PC-3 (cell line): ENCODE results near the gene TBC1D2. TPM values are rescaled to one million over a fixed set of nuclear protein-coding genes. Genes with fewer than 3 reads are reported as not detected.
"Not testable (repeated sequence)": the region's sequence is repeated elsewhere in the genome, so short reads cannot be mapped to it uniquely, and the experiment has no call there.

Experiments used
- ATAC-seq: fragments of 200-7000 bp; cut with Tn5 transposase; 2 replicates; pipeline ENCODE4 v1.9.1; 2020; ENCODE audit warnings: mild to moderate bottlenecking, moderate library complexity
- BruUV-seq: library from RNA; stranded (reverse); fragments of 400-500 nt; replicated peaks from 2 replicates; lab custom pipeline; 2021; lab: Mats Ljungman, UMichigan
- CTCF ChIA-PET: fragments of 300-600 bp; sonication (Branson Sonifier 250); formaldehyde crosslinking; loops from one replicate; lab custom pipeline; 2022; ENCODE audit warnings: antibody characterized with exemption; lab: Charles Lee
- POLR2A ChIA-PET: fragments of 300-600 bp; sonication (Branson Sonifier 250); formaldehyde crosslinking; loops from one replicate; lab custom pipeline; 2022; ENCODE audit warnings: antibody characterized with exemption; ENCODE audit not compliant: unreplicated experiment; lab: Charles Lee
- DNase-seq: peaks from one replicate; pipeline ENCODE4 v3.0.0-alpha.2; 2015
- H2AFZ ChIP-seq: fragments of 300-600 bp; sonication (generic); 2 replicates; pipeline ENCODE4 v1.6.0; 2016; ENCODE audit warnings: antibody characterized with exemption, low read length
- H3F3A ChIP-seq: fragments of 300-600 bp; sonication (generic); one replicate; pipeline ENCODE4 v1.6.0; 2017; ENCODE audit warnings: antibody characterized with exemption, low read length, control low read depth, mild to moderate bottlenecking; ENCODE audit not compliant: unreplicated experiment
- H3K27ac ChIP-seq: fragments of 300-600 bp; sonication (generic); 2 replicates; pipeline ENCODE4 v1.5.1; 2016; ENCODE audit warnings: mild to moderate bottlenecking, low read length
- H3K27me3 ChIP-seq: fragments of 300-600 bp; sonication (generic); 2 replicates; pipeline ENCODE4 v1.6.1; 2016; ENCODE audit warnings: low read length, mixed read lengths
- H3K36me3 ChIP-seq: fragments of 300-600 bp; sonication (generic); 2 replicates; pipeline ENCODE4 v1.6.1; 2016; ENCODE audit warnings: low read depth, mixed run types, low read length, mixed read lengths
- H3K4me1 ChIP-seq: fragments of 300-600 bp; sonication (generic); 2 replicates; pipeline ENCODE4 v1.5.1; 2016; ENCODE audit warnings: low read length; ENCODE audit not compliant: insufficient read depth
- H3K4me2 ChIP-seq: fragments of 300-600 bp; sonication (generic); 2 replicates; pipeline ENCODE4 v1.6.0; 2016; ENCODE audit warnings: low read length
- H3K4me3 ChIP-seq: fragments of 300-600 bp; sonication (generic); 2 replicates; pipeline ENCODE4 v1.5.1; 2016; ENCODE audit warnings: mild to moderate bottlenecking, low read length, mixed read lengths
- H3K79me2 ChIP-seq: fragments of 300-600 bp; sonication (generic); 2 replicates; pipeline ENCODE4 v1.6.1; 2017; ENCODE audit warnings: low read length, mixed read lengths
- H3K9ac ChIP-seq: fragments of 300-600 bp; sonication (generic); 2 replicates; pipeline ENCODE4 v1.6.0; 2016; ENCODE audit warnings: mild to moderate bottlenecking, low read length
- H3K9me2 ChIP-seq: fragments of 300-600 bp; sonication (generic); replicated peaks from 2 replicates; pipeline ENCODE4 v1.6.1; 2016; ENCODE audit warnings: mixed run types, low read length, mixed read lengths
- H3K9me3 ChIP-seq: fragments of 300-600 bp; sonication (generic); 2 replicates; pipeline ENCODE4 v1.6.1; 2016; ENCODE audit warnings: low read length, mixed read lengths
- H4K20me1 ChIP-seq: fragments of 300-600 bp; sonication (generic); 2 replicates; pipeline ENCODE4 v1.6.1; 2016; ENCODE audit warnings: low read length, mixed read lengths
- EZH2 ChIP-seq: fragments of 300-600 bp; sonication (generic); IDR thresholded peaks from one replicate; pipeline ENCODE4 v1.6.1; 2017; ENCODE audit warnings: antibody characterized with exemption, mild to moderate bottlenecking, low read length; ENCODE audit not compliant: unreplicated experiment
- EZH2phosphoT487 ChIP-seq: fragments of 300-600 bp; sonication (generic); IDR thresholded peaks from 2 replicates; pipeline ENCODE4 v1.6.1; 2018; ENCODE audit warnings: mild to moderate bottlenecking, antibody characterized with exemption, low read length, borderline replicate concordance
- intact Hi-C: fragments of 100-400 bp; cut with micrococcal nuclease; formaldehyde crosslinking; loops from 2 replicates; pipeline ENCODE4 v1.9.0; 2023
- total RNA-seq: library from RNA; depleted of rRNA; stranded (reverse); fragments of >200 nt; gene quantifications from 2 replicates; pipeline ENCODE4 v1.2.3, GENCODE V29; 2014
- TF ChIP-seq, protein P1 (sequence below): fragments of 300-600 bp; sonication (generic); conservative IDR thresholded peaks from 2 replicates; pipeline ENCODE4 v1.5.1; 2017; ENCODE audit warnings: antibody characterized with exemption, low read depth, mild to moderate bottlenecking, low read length

Gene TBC1D2
- total RNA-seq, 1 experiment from 2014 or later = 7.4 TPM

DNA sequence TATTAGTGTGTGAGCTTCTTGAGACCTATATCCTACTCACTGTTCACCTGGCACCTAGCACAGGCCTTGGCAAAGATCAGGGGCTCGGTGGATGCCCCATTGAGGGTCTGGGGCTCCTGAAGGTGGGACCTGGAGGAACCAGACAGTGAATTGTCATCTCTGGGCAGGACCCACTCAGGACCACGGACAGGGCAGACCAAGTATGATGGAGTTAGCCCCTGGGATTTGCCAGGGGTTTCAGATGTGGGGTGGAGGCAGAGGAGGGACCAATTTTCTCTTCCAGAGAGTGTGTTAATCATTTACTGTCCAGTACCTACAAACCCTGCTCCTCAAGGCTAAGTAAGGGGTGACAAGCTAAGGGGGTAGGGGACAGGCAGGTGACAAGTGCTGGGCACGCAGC lies 29.3 kb upstream of the TBC1D2 start:
- intact Hi-C loops = no loop called here
- ChIA-PET CTCF (no interaction called here), POLR2A (no interaction called here)
- Histone ChIP-seq H3K4me1 (no peaks in the 10 kb centered on the region), H3K27ac (no peak overlapping the region), H3K9ac (no peak overlapping the region), H3K4me2 (no peak overlapping the region), H3K9me3 (no peaks in the 10 kb centered on the region), H4K20me1 (no peaks in the 10 kb centered on the region), H3F3A (no peaks in the 10 kb centered on the region), H3K36me3 (no peaks in the 10 kb centered on the region), H3K4me3 (no peak overlapping the region), H2AFZ (no peak overlapping the region), H3K27me3 (no peaks in the 10 kb centered on the region), H3K9me2 (no peaks in the 10 kb centered on the region), H3K79me2 (no peaks in the 10 kb centered on the region)
- BruUV-seq = no TSS peak
- DNase-seq (no peak), ATAC-seq (no peak)
- TF ChIP-seq EZH2 (no peak), EZH2phosphoT487 (no peak)
- TF ChIP-seq, protein P1, sequence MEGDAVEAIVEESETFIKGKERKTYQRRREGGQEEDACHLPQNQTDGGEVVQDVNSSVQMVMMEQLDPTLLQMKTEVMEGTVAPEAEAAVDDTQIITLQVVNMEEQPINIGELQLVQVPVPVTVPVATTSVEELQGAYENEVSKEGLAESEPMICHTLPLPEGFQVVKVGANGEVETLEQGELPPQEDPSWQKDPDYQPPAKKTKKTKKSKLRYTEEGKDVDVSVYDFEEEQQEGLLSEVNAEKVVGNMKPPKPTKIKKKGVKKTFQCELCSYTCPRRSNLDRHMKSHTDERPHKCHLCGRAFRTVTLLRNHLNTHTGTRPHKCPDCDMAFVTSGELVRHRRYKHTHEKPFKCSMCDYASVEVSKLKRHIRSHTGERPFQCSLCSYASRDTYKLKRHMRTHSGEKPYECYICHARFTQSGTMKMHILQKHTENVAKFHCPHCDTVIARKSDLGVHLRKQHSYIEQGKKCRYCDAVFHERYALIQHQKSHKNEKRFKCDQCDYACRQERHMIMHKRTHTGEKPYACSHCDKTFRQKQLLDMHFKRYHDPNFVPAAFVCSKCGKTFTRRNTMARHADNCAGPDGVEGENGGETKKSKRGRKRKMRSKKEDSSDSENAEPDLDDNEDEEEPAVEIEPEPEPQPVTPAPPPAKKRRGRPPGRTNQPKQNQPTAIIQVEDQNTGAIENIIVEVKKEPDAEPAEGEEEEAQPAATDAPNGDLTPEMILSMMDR = no peak

- H3K4me2 ChIP-seq, POLR2A ChIA-PET, CTCF ChIA-PET, ATAC-seq, H3K9me3 ChIP-seq, H4K20me1 ChIP-seq, H3K27ac ChIP-seq, H3K36me3 ChIP-seq, intact Hi-C loops, H3K9ac ChIP-seq, H3K79me2 ChIP-seq, H3K4me3 ChIP-seq, BruUV-seq, H2AFZ ChIP-seq, H3F3A ChIP-seq, DNase-seq, H3K4me1 ChIP-seq, H3K9me2 ChIP-seq: not testable (repeated sequence)
- H3K27me3 ChIP-seq = peaks cover 16% of the 10 kb centered on the region
These were observed 27.7 kb upstream of the TBC1D2 start for GRCh38 chr9:98283143-98283542.

DNA sequence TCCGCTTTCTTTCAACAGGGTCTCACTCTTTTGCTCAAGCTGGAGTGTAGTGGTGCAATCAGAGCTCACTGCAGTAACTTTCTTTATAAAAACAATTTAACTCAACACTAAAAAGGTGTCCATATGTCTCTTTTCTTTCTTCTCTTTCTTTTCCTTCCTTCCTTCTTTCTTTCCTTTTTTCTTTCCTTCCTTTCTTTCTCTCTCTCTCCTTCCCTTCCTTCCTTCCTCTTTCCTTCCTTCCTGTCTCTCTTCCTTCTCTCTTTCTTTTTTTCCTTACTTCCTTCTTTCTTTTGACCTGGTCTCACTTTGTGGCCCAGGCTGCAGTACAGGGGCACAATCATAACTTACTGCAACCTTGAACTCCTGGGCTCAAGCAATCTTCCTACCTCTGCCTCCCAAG lies 25.8 kb upstream of the TBC1D2 start:
- Histone ChIP-seq H2AFZ (no peak overlapping the region), H3F3A (no peaks in the 10 kb centered on the region), H3K9ac (no peak overlapping the region), H3K4me1 (no peaks in the 10 kb centered on the region), H3K4me3 (no peak overlapping the region), H3K27ac (no peak overlapping the region), H3K4me2 (no peak overlapping the region), H3K79me2 (no peaks in the 10 kb centered on the region), H3K9me2 (no peaks in the 10 kb centered on the region), H3K36me3 (no peaks in the 10 kb centered on the region), H3K27me3 (peaks cover 27% of the 10 kb centered on the region), H3K9me3 (no peaks in the 10 kb centered on the region), H4K20me1 (no peaks in the 10 kb centered on the region)
- no TSS peak for BruUV-seq
- CTCF ChIA-PET = no interaction called here
- intact Hi-C loops = no loop called here
- POLR2A ChIA-PET = no interaction called here
- no peak for TF ChIP-seq EZH2phosphoT487
- TF ChIP-seq, protein P1 = no peak
- TF ChIP-seq EZH2 = no peak
- no peak for DNase-seq
- no peak for ATAC-seq
